CD4-positive, alpha-beta T cell treated with Interleukin-1 beta for 1 hour (primary cell): Measurements from ENCODE around the gene PRKCSH.
"Not testable (repeated sequence)": the region's sequence is repeated elsewhere in the genome, so short reads cannot be mapped to it uniquely, and the experiment has no call there.

Source experiments
- DNase-seq, 2 donors: peaks; one replicate each; pipeline ENCODE4 v3.0.0-alpha.2; 2020 to 2022

PRKCSH gene, protein sequence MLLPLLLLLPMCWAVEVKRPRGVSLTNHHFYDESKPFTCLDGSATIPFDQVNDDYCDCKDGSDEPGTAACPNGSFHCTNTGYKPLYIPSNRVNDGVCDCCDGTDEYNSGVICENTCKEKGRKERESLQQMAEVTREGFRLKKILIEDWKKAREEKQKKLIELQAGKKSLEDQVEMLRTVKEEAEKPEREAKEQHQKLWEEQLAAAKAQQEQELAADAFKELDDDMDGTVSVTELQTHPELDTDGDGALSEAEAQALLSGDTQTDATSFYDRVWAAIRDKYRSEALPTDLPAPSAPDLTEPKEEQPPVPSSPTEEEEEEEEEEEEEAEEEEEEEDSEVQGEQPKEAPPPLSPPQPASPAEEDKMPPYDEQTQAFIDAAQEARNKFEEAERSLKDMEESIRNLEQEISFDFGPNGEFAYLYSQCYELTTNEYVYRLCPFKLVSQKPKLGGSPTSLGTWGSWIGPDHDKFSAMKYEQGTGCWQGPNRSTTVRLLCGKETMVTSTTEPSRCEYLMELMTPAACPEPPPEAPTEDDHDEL

DNA sequence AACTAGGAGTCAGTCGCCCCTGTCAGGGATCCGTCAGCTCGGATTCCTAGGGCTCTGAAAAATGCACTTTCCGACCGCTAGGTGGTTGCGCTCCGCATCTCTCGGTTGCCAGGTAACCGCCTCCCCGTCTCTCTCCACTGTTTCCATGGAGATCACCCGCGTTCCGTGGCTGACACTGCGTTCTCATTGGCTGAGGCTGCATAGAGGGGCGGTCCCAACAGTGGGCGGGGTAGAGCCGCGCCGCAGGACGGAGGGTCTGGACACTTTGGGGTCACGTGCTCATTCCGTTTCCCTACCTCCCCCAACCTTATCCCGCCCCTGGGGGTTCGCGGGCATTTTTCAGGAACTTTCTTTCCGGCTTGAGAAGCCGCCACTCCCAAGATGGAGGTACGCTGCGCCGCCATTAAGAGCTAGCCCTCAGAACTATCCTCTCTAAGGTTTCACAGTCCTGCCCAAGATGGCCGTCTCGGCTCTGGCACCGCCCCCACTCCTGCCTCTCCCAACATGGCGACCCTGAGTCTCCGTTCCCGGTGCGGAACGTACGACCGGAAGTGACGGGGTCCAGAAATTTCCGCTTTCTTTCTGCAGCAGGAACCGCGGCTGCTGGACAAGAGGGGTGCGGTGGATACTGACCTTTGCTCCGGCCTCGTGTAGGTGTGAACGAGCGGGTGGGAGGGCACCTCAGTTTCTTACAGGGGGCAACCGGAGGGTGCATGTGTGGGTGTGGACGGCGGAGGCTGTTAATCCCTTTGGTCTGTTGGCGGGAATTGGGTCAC lies at the start of gene PRKCSH, which contains the start of gene ODAD3:
Gene PRKCSH (plus strand): TSS at position 579 of the 776 bp plus-strand sequence. CDS start 483 bp downstream, outside the sequence.
Gene ODAD3 (minus strand): TSS at position 65 of the 776 bp plus-strand sequence. CDS start 105 bp downstream, outside the sequence.
- peak; percentile 99 for DNase-seq

DNA sequence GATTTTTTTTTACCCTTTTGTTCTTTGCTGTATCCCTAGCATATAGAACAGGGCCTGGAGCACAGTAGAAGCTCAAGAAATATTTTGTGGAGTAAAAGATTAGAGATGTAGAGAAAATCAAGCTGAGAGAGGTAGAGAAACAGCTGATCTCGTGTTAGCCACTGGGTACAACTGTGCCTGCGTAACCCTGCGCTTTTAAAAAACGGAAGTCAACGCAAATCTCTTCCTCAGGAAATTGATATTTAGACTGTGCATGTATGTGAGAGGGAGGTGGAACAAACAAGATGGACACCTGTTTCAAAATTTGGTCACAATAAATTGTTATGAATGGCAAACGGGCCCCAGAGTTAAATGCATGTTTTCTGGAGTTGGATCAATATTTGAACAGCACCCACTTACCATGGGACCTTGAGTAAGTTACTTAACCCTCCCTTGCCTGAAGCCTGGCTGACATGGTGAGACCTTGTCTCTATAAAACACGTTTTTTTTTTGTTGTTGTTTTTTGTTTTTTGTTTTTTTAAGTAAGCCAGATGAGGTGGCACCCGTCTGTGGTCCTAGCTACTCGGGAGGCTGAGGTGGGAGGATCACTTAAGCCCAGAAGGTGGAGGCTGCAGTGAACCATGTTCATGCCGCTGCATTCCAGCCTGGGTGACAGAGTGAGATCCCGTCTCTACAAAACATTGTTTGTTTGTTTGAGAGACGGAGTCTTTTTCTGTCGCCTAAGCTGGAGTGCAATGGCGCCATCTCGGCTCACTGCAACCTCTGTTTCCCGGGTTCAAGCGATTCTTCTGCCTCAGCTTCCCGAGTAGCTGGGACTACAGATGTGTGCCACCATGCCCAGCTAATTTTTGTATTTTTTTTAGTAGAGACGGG lies 48.0 kb upstream of the PRKCSH start:
- DNase-seq = peak; percentile 12 to 26

DNA sequence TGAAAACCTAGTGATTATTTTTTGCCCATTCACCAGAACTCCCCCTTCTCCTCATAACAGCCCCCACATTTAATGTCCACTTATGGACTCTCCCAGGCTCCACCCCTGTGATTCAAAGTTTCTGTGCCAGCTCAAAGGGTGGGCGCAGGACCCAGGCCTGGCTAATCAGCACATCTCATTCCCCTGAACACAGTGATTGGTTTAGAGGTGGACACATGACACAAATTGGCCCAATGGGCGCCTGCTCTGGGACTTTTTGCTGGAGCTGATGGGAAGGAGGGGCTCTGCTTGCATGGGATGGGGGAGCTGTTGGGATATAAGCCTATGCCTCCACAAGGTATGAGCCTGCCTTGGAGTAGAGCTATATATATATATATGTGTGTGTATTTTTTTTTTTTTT lies 45.1 kb upstream of the PRKCSH start:
- no peak for DNase-seq

DNA sequence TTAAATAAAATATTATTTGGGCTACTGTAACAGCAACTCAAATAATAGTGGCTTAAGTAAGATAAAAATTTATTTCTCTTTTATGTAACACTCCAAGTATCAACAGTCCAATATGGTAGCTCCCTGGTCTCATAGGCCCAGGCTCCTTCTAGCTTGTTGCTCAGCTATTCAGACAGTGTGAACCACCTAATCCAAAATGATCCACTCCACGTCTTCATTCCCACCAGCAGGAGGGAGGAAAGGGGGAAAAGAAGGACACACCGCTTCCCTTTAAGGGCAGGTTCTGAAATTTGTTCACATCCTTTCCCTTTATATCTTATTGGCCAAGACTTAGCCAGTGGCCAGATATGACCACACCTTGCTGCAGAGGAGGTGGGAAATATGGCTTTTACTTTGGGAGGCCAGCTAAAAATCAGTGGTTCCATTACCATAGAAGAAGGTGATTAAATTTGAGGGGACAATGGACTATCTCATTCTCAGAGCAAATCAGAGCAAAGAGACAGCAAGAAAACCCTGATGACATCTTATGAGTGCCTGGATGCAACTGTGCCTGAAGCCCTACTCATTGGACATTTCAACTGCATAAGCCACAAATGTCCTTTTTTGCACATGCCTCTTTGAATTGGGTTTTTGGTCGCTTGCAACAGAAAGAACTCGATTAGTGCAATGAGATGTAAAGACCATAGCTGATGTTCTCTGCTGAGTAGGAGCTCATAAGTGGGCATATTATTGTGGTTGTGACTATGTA lies 44.3 kb upstream of the PRKCSH start:
- no peak for DNase-seq

DNA sequence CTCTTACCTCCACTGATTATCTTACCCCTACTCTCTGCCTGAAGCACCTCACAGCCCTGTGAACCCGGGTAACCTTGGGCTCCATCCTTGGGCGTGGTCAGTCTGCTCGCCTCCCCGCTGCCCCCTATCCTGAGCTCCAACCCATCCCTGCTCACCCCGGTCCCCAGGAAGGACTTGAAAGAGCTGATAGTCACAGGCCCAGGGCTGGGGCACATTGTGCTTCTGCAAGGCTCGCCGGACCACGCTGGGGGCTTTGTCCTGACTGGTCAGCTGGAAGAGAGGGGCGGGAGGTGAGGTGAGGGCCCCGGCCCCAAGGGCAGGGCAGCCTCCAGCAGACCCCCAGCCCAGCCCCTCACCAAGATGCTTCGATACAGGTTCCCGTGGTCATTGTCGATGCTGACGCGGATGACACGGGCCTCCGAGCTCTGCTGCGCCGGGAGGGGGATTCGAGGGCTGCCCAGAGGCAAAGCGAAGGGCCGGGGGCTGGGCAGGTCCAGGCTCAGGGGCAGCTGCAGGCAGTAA lies 38.3 kb upstream of the PRKCSH start:
- no peak for DNase-seq

DNA sequence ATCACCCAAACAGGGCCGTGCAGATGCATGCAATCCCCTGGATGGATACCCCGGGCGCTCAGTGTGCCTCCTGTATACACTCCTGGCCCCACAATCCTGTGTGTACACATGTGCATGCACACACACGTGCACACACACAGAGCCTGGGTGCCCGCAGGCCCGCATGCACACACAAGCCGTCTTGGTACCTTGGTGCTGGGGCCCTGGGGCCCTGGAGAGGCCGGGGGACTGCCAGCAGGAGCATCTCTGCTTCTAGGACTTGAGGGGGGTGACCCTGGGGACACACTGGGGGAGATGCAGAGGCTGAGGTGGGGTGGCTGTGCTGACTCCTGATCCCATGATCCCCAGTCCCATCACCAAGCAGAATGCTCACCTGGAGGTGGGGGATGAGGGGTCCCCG lies 35.8 kb upstream of the PRKCSH start:
- no peak for DNase-seq

DNA sequence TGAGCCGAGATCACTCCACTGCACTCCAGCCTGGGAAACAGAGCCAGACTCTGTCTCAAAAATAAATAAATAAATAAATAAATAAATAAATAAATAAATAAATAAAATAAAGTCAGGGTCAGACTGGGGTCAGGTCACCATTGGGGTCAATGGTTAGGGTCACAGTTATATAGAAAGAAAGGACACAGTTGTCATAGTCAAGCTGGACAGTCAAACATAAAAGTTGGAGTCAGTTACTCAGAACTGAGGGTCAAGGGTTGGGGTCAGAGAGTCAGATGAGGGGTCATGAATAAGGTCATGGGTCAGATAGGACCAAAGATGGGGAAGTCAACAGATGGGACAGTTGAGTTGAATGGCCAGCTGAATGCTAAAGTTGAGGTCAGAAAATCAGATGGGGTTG lies 34.6 kb upstream of the PRKCSH start:
- DNase-seq = no peak

DNA sequence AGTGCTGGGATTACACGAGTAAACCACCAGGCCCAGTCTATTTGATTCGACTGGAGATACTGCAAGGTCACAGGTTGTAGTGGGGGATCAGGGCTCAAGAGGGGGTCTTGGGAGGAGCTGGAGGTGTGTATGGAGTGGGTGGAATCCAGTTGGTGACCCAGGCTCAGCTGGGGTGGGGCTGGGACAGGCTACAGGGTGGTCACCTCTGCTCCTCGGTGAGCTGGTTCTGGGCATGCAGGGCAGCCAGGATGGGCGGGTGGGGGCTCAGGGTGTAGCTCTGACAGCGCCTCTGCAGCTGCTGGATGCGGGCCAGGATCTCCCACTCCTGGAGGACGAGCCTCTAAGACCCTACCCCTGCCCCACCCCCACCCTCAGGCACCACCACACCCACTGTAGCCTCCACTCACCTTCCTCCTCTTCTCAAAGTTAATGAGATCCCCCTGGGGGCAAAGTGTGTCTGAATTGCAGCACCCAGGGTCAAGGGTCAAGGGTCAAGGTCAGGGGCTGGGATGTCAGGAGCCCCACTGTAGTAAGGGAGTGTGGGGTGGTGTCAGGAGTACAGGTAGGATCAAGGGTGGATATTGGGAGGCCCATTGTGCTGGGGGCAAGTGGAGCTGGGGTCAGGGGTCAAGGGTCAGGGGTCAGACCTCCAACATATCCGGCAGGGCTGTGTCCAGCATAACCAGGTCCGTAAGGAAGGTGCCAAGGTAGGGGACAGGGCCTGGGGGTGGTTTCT lies 33.5 kb upstream of the PRKCSH start:
- DNase-seq = no peak

DNA sequence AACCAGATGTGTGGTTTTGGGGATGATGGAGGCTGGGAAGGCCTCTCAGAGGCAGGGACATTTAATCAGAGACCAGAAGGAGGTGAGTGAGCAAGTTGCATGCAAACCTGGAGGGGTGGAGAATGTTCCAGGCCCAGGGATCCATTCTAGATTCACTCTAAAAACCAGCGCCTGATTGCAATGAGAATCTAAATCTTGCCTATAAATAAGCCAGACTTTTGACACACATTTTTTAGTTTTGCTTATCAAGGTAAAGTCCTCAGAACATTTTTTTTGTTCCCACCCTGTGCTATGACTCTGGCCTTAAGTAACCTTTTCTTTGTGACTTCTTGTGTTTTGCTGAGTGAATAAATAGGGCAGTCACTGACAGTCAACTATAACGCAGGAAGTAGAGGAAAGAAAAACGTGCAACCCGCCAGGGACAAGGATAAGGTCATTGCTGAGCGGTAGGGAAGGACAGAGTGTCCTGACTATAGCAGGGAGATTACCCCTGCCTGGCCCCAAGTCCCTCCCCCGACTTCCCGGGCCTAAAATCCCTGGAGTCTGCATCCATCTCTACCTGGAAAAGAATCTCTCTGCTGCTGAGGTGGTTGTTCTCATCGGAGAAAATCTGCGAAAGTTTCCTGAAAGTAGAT lies 30.7 kb upstream of the PRKCSH start:
- DNase-seq = no peak

DNA sequence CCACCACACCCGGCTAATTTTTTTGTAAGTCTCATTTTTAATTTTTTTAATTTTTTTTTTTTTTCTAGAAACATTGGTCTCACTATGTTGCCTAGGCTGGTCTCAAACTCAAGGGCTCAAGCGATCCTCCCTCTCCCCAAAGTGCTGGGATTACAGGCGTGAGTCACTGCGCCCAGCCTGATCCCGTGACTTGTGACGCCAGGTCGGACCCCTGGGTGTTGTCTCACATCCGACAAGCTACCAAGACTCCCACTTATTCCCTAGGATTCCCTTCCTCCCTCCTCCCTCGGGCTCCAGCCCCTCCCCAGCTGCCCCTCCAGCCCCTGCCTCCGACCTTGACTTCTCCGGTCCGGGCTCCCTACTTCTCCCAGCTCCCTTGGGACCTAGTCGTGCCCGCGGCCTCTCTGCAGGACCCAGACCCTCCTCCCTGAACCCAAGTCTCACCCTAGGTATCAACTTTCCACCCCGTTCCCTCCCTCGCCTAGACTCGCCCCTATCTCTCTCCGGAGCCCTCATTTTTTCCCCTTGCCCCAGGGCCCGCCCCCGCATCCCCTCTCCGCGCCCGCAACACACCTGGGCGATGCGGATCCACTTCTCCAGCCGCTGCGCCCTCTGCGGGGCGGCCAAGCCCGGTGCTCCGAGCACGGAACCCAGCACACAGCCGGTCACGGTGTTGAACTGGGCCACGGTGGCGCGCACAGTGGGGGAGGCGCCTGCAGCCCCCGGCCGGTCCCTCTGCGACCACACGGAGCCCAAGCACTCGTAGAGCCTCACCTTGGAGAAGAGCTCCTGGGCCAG lies 29.4 kb upstream of the PRKCSH start:
- DNase-seq = peak; percentile 30 to 43

DNA sequence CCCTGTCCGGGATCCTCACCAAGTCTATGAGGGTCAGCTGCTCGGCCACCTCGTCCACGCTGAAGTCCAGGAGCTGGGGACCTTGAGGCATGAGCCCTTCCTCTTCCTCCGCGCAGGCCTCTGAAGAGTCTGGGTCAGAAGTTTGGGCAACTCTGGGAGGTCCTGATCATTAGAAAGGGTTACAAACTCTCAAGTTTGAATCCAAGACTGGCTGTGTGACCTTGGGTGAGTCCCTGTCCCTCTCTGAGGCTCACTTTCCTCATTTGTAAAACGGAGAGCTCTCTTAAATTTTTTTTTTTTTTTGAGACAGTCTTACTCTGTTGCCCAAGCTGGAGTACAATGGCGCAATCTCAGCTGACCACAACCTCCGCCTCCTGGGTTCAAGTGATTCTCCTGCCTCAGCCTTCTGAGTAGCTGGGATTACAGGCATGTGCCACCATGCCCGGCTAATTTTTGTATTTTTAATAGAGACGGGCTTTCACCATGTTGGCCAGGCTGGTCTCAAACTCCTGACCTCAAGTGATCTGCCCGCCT lies 28.7 kb upstream of the PRKCSH start:
- not testable (repeated sequence) for DNase-seq

DNA sequence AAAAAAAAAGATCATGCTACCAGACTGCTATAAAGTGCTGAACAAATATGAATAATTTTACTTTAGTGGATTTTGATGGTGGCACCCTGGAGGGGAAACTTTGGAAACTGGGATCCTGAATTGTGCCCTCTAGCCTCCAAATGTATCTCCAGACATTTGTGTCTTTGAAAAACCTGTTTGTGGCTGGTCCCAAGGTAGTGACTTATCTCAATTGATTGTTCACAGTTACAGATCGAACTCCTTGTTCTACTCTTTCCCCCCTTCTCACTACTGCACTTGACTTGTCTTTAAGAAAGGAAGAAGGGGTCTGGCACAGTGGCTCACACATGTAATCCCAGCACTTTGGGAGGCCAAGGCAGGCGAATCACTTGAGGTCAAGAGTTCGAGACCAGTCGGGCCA lies 26.8 kb upstream of the PRKCSH start:
- DNase-seq = no peak

DNA sequence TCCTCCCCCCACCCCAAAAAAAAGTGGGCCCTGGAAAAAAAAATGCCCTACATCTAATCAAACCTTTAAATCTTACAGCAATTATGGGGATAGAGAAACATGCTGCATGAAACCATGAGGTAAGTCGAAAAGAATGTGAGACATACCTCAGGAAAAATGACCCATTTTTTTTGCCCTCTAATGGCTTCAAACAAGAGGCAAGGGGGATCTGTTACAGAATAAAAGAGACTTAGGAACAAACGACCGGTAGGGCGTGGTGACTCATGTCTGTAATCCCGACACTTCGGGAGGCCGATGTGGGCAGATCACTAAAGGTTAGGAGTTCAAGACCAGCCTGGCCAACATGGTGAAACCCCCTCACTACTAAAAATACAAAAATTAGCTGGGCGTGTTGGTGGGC lies 24.8 kb upstream of the PRKCSH start:
- DNase-seq = no peak

DNA sequence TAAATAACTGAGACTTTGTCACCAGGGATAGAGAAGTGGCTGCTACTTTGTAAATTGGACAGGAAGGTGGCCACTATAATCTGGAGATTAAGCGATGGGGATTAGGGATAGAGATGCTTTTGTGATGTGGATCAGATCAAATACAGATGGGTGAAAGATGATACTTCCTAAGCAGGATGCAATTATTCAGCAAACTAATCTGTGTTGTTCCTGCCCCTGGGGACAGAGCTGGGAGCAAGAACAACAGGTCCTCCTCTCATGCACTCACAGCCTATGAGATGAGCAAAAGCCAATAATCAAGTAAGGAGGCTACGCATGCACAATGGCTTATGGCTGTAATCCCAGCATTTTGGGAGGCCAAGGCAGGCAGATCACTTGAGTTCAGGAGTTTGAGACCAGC lies 20.9 kb upstream of the PRKCSH start:
- DNase-seq = no peak

DNA sequence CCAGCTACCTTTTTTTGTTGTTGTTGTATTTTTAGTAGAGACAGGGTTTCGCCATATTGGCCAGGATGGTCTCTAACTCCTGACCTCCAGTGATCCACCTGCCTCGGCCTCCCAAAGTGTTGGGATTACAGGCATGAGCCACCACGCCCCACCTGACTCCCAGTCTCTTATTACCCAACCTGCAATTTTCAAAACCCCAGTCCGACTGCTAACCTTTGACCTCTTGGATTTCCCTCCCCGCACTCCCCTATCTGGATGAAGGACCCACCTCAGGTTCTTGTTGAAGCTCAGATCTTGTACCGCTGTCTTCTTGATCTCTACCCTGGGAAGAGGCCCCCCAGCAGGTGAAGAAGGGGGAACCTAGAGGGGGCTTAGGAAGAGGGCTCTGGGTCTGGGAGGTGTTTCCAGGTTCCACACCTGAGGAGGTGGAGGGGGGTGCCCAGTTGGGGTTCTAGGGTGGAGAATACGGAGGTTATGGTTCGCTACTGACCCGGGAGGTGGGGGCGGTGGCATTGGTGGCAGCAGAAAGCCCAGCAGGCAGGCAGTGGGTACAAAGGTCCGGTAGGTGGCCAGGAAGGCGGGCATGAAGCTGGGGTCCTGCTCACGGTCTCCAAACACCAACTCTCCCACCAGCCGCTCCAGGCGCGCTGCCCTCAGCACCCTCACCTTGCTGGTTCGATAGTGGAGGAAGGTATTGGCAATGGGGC lies 18.9 kb upstream of the PRKCSH start:
- DNase-seq = no peak

DNA sequence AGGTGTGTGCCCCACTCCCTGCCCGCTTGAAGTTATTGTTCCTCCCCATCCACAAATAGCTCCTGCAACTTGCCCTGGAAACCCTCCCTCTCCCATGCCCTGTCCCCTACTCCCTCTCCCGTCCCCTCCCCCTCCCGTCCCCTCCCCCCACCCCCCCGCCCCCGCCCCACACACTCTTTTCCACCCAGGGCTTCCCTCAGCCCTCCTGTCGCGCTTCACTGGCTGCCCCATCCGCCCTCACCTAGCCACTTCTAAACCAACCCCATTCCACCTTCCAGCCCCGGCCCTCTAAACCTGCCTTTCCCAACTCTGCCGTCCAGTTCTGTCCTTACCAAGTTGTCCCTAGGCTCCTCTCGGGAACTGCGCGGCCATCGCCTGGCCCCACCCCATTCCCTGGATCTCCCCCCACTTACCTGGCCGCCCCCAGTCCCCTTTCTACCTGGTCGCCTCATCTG lies 17.3 kb upstream of the PRKCSH start:
- DNase-seq = no peak

DNA sequence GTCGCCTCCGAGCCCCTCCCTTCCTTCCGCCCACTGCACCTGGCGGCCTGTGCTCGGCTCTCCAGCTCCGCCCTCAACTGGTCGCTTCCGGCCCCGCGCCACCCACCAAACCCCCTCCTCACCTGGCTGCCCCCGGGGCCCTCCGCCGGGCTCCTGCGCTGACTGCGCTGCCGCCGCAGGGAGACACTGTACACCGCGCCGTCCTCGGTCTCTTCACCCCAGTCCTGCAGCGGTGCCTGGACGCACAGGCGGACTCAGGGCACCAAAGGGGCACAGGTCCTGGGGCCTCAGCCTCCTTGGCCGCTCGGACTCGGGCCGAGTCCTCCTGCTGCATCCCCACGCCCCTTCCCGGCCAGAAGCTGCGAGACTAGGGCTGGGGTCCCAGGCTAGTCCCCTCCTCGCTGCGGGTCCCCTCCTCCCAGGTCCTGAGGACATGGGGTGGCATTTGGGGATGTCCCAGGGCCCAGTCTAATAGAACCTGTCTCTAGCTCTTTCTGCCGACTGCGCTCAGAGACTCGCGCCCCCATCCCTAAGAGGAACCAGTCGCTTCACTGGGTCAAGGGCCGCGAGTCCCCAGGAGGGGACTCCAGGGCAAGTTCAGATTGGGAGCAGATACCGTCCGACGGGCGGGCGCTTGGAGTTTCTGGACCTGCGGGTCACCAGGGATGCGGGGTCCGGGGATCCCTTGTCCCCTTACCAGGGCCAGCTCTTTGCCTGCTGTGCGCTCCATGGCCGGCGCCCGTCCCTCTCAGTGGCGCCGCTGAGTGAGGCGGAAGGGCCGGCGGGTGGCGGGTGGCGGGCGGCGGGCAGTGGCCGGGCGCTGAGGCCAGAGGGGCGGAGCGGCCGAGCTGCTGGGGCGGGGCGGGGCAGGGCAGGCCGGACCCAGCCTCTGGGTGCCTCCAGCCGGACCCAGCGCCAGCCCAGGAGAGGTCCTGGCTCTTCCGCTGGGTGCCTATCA lies 16.6 kb upstream of the PRKCSH start, which contains the start of gene RGL3:
Gene RGL3 (minus strand): TSS at position 766 of the 958 bp plus-strand sequence. CDS start 36 bp downstream, at position 730.
- DNase-seq = peak in 1 of 2 donors; percentile 30
